ENCODE data around the gene PMVK.
"Not testable (repeated sequence)": the region's sequence is repeated elsewhere in the genome, so short reads cannot be mapped to it uniquely, and the experiment has no call there.

Gene PMVK

DNA sequence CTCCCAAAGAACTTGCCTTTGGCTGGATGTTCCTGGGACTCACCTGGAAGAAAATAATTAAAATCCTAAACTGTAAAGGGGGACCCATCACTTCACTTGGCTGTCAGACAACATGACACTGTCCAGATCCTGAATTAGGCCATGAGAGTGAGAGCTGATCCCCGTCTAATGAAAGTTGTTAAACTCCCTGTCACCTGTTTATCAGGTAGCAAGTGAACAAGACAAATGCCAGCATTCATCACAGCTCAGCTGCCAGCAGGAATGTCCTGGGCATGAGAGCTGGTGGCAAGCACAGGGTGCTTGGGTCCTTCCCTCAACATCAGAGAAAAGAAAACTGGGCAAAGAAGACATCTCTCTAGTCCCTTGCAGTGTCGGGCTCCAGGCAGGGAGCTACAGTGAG, 23.8 kb downstream of the PMVK start:
- no peak for DNase-seq

DNA sequence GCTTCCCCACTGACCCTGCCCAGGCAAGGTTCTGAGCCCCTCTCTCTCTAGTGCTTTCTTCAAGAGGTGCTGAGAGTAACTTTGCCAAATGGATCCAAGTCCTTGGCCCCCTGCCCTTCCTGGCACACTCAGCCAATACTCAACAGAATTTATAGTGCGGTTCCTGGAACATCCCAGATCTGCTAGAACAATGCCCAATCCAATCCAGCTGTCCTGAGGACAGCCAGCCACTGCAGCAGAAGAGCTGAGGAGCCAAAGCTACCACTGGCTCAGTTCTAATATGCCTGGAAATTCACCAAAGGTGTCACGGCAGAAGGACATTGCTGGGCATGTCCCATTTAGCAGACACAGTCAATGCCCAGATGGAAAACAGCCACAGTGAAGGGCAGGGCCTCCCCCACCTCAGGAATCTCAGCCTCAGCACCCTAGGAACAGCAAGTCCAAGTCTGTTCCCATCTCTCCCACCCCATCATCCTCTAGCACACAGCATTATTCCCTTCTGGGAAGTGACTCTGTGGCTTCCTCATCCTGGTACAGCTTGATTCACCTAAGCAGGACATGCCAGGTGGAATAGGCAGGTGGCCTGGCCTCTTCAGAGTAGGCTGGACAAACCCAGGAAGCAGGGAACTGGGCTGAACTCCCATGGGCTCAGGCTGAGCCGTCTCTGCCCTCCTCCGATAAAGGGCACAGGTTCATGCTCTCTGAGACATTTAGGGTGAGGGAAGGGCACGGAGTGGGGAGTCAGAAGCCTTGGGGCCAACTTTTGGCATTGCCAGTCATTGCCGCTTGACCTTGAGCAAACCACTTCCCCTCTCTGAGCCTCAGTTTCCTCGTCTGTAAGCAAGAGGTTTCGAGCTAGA, 24.6 kb downstream of the PMVK start:
- DNase-seq, result no peak

GRCh38 chr1:154910851-154911250, 25.7 kb downstream of the PMVK start:
- DNase-seq, result no peak

DNA sequence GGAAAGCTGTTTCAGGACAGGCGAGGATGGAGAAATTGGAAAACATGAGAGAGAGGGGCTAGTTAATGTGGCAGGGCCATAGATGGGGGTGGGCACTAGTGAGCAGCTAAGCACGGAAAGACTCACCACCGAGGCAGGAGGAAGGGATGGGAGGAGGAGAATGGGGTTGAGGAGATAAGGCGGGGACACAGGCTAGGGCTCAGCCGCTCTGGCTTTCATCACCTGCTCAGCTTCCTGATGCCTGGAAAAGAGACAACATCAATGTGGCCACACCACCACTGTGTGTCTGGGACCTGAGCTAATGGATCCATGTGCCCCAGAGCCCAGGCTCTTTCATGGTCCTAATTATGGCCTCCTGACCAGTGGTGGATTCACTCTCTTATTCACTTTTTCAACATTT, 27.6 kb downstream of the PMVK start:
- no peak for DNase-seq

- DNase-seq, result not testable (repeated sequence)
Measured at GRCh38 chr1:154908129-154908528, 28.4 kb downstream of the PMVK start.

DNA sequence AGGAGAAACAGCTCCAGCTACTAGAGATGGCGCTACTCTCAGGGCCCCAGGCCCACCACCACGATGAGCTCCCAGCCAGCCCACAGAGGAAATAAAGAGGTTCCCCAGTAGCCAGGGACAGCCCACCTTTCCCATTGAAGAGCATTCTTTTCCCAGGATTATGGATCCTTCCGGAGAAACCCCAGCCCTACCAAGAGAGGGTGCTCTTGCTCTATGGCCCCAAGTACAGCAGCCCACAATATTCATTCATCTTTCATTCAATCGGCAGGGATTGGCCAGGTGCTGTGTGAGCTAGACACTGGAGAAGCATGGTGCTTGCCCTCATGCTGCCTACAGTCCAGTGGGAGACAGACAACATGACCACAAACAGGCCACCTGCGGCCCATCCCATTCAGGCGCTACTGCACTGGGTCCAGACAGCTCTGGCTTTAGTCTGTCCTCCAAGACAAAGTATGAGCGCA, 29.9 kb downstream of the PMVK start:
- peak; percentile 8 for DNase-seq

- no peak for DNase-seq
Measured at GRCh38 chr1:154902938-154903566, 33.5 kb downstream of the PMVK start.

DNA sequence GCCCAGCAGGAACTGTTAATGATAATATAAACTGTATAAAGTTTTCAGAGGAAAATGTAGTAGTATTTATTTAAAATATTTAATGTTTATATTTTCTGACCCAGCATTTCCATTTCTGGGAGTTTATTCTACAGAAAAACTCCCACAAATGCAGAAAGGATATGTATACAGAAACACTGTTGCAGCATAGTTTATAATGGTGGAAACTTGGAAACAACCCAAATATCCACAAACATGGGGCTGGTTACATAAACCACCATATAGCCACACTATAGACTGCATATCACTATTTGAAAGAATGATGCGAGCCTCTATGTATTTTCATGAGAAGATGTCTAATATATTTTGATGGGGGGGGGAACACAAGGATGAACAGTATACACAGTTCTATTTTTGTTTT, 34.9 kb downstream of the PMVK start:
- DNase-seq, result no peak

DNA sequence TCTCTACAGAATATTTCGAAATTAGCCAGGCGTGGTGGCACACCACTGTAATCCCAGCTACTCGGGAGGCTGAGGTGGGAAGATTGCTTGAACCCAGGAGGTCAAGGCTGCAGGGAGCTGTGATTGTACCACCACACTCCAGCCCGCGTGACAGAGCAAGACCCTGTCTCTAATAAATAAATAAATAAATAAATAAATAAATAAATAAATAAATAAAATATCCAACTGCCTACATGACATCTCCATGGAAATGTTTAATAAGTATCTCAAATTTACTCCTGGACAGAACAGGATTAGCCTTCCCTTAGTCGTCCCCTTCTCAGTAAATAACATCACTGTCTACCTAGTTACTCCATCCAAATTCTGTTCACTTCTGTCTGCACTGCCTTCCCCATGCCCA, 37.5 kb downstream of the PMVK start:
- no peak for DNase-seq

DNA sequence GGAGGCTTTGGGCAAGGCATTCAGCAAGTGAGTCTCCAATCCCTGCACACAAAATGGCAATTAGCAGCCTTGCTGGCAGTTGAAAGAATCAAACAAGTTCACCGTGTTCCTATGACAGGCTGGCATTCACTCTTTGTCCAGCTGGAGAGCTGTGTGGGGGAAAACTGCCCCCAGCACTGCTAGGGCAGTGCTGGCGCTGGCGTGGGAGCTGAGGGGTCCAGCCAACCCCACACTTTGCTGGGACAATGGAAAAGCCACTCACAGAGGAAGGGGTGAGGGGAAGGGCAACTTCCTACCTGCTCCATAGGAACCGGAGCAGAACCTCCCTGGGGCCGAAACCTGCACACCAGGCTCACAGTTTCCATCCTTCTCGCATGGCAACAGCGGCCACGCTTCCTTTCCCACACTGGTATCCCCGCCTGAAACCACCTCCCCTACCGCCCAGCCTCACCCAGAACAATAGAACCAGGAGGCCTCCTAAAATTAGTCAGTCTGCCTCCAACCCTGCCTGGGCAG, 39.7 kb downstream of the PMVK start:
- DNase-seq, result no peak

DNA sequence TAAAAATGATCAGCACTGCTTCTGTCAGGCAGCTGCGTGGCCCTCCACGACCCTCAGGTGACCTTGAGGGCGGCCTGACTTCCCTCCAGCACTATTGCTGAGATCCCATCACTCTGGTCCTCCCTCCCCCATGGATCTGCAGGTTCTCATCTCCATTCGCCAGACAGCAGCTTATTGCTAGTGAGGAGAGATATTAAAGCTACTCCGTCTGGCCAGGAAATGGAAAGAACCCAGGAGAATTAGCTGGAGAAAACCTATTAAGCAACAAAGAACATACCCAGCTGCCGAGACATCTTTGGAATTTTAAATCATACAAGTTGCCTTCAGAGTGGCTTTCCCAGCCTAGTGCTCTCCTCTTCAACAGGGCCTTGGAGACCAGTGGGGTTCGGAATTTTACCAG, 40.7 kb downstream of the PMVK start:
- DNase-seq, result no peak

- no peak for DNase-seq
Measured at GRCh38 chr1:154891452-154891851, 45.1 kb downstream of the PMVK start.

DNA sequence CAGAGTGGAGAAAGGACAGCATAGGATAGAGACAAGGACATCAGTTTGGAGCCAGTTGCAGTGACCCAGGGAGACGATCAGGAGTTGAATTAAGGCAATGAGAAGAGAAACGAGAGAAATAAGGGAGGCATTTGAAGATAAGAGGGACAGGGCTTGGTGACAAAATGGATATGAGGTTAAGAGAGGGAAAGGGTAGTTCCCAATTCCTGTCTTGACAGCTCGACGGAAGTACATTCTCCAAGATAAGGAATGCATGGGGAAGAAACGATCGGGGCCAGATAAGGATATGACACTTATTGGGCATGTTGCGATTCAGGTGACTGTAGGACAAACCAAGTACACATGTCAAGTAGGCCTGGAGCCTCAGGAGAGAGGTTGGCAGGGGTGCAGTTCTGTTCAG, 47.8 kb downstream of the PMVK start:
- DNase-seq, result no peak

- DNase-seq, result peak; percentile 42
Measured at GRCh38 chr1:154886281-154887015, 50.1 kb downstream of the PMVK start.

DNA sequence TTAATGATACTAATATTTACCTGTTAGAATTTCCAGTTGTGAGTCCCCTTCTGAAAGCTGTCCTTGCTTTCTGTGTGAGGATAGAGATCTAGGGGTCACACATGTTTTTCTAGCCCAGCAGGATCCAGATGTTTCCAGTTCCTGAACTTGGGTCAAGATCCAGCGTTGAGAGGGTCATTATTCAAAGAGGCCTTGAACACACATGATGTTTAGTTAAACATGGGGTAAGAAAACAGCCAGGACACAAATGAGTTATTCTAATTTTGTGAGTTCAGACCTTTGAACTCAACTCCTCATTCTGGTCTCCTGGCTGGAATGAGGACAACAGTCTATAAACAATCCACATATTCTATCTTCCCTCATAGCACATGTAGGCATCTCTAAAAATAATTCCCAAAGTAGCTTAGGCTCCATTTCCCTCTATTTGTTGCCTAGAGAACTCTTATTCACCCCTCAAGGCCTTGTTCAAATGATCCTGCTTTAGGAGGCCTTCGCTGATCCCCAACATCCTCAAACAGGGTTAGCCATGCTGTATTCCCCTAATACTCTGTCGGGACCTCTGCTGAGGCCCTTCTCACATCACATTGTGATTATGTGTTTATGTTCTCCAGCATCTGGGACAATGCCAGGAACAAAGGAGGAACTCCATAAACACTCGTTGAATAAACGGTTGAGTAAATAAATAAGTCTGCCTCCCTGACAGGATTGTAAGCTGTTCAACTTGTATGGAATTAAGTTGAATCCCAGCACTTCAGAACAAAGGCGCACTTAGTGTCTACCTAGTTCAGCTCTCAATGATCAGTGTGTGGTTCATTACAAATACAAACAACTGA, 51.4 kb downstream of the PMVK start:
- DNase-seq, result no peak

DNA sequence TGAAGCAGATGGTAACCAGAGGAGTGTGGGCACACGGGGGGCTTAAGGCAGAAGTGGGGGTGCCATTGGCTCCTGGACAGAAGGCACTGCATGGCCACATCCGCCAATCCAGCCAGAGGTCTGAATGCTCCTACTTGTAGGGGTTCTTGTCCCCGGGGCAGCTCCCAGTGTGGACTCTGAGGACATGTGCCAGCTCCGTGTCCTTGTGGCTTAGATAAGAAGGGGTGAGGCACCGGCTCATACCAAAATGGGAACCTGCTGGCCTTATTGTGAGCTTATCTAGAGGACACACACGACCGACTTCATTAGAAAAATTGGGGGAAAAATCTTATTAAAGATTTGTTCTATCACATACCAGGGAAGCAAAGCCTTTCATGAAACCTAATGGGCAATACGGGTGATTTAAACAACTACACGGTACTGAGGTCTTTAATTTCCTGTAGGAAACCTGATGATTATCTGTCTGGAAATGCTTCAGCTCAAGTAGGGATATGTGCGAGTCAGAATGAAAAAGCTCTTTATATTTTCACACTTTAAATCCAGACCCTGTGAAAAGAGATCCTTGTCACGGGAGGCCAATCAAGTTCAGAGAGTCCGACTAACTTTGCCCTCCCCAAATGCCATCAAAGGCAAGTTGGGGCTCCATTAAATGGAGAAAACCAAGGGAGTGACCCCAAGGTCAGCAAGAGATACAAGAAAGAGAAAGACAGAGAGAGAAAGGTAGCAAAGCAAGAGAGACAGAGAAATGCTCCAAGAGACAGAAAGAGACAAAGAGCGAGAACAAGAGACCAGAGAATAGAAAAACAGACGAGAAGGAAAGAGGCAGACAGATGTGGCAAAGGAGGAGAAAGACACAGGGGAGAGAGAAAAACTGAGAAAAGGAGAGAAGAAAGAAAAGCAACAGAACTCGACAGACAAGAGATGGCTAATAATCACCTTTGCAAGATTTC, 52.3 kb downstream of the PMVK start:
- no peak for DNase-seq

- no peak for DNase-seq
Measured at GRCh38 chr1:154881820-154882535, 54.5 kb downstream of the PMVK start.

DNA sequence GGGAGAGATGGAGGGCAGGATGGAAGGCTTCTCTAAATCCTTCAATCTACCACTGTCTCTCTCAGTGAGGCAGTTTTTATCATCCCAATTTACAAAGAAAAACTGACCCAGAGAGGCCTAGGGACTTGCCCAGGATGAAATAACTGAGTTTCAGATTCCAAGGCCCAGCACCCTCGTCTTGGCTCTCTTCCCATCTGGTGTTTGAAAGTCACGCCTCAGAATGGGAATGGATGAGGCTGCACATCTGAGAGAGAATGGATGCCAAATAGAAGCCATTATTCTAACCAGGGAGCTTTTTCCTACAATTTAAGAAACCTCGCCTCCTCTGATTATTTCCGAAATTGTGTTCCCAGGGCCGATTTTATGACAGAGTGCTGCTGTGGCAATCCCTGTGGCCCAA, 55.8 kb downstream of the PMVK start:
- no peak for DNase-seq

DNA sequence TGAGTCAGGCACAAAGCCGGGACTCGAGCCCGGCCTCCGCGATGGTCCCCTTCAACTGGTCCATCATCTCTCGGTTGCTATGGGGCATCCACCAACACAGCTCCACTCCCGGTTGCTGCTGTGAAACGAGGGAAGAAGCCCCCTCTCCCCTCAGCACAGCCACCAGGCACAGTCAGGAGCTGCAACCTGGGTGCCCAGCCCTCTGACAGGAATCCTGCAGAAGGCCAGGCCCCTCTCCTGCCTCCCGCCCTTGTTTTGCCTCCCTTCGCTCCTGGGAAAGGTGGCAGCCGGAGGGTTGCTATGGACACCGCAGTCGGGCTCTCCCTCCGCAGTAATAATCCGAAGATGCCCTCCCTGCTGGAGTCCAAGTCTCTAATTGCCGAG, 57.5 kb downstream of the PMVK start:
- DNase-seq, result no peak

GRCh38 chr1:154878371-154879037, 58.0 kb downstream of the PMVK start:
- peak; percentile 51 for DNase-seq

All from fibroblast of skin of back (primary cell).